ENCODE results near the gene CRTAC1. TPM values are rescaled to one million over a fixed set of nuclear protein-coding genes. Genes with fewer than 3 reads are reported as not detected.

The CRTAC1 gene
- total and polyA plus RNA-seq, 4 donors = 0.14 to 0.33 (median 0.26) TPM

- no peak overlapping the region for H3K9ac ChIP-seq (ENCODE audit: low read depth in 1 of 2, low read length in 2 of 2)
- no peaks in the 10 kb centered on the region for H3K9me3 ChIP-seq (ENCODE audit: control insufficient read depth in 4 of 4, low read length in 3 of 4)
- H3K4me3 ChIP-seq (ENCODE audit: low read depth in 1 of 3, low read length in 3 of 3) = no peak overlapping the region
- H3K36me3 ChIP-seq (ENCODE audit: control insufficient read depth in 4 of 4, insufficient read depth in 3 of 4, low read depth in 1 of 4, low read length in 3 of 4) = no peaks in the 10 kb centered on the region
- TF ChIP-seq RXRA (IDR thresholded peaks at IDR 0.05) (no peak), TAF1 (conservative IDR thresholded peaks at IDR 0.05) (no peak), REST (IDR thresholded peaks at IDR 0.05) (no peak), YY1 (IDR thresholded peaks at IDR 0.05) (no peak), HNF4A (conservative IDR thresholded peaks at IDR 0.05) (no peak), ATF3 (IDR thresholded peaks at IDR 0.05) (no peak), CTCF (IDR thresholded peaks at IDR 0.05; ENCODE audit: low read depth, low read length, missing input control) (no peak), JUND (IDR thresholded peaks at IDR 0.05) (no peak), HNF4G (IDR thresholded peaks at IDR 0.05) (no peak), MAX (IDR thresholded peaks at IDR 0.05) (no peak), FOXA1 (IDR thresholded peaks at IDR 0.05) (no peak), NR2F2 (IDR thresholded peaks at IDR 0.05) (no peak), SP1 (IDR thresholded peaks at IDR 0.05) (no peak), EGR1 (IDR thresholded peaks at IDR 0.05; ENCODE audit: low read depth in 2 of 2) (no peak), RAD21 (IDR thresholded peaks at IDR 0.05) (no peak), FOXA2 (IDR thresholded peaks at IDR 0.05) (no peak), ZBTB33 (IDR thresholded peaks at IDR 0.05) (no peak), GABPA (IDR thresholded peaks at IDR 0.05 in 1 of 2, conservative IDR thresholded peaks at IDR 0.05 in 1 of 2) (no peak)
- no peak for DNase-seq (ENCODE audit: low spot score)
- WGBS = 82% methylated on average over 5 of the region's 5 CpGs
- no peaks in the 10 kb centered on the region for H3K27me3 ChIP-seq (ENCODE audit: control insufficient read depth in 4 of 4, insufficient read depth in 4 of 4, low read length in 3 of 4)
- H3K4me1 ChIP-seq (ENCODE audit: control insufficient read depth in 4 of 4, insufficient read depth in 4 of 4, low read length in 3 of 4) = peaks cover 0 to 2% (median 0%) of the 10 kb centered on the region in 4 donors
- no peak overlapping the region for H3K27ac ChIP-seq (ENCODE audit: low read depth in 1 of 2, low read length in 2 of 2)
These were observed 144.1 kb downstream of the CRTAC1 start for GRCh38 chr10:97886286-97886685.

All from liver (tissue), 9 donors.